Suprapubic skin (tissue), 4 donors: Measurements from ENCODE around the gene UNC45B.

Experiments used
- EP300 ChIP-seq: sonication (generic); formaldehyde crosslinking; IDR thresholded peaks from one replicate; pipeline ENCODE4 v1.6.1; 2017; ENCODE audit warnings: antibody characterized with exemption
- POLR2A ChIP-seq, 2 donors: fragments of 450-650 bp; IDR thresholded peaks; one replicate each; pipeline ENCODE4 v1.6.1; 2017; ENCODE audit warnings: antibody characterized with exemption in 2 of 2, mild to moderate bottlenecking in 2 of 2, moderate library complexity in 2 of 2
- POLR2AphosphoS5 ChIP-seq, 3 donors: sonication (generic); formaldehyde crosslinking; IDR thresholded peaks; one replicate each; pipeline ENCODE4 v1.6.1; 2017; ENCODE audit warnings: antibody characterized with exemption in 3 of 3
- TF ChIP-seq, protein P1 (sequence below), 2 donors: fragments of 200-600 bp in 1 of 2; fragments of 450-650 bp in 1 of 2; sonication (generic) in 1 of 2; IDR thresholded peaks; one replicate each; pipeline ENCODE4 v1.5.1; 2016 to 2019; ENCODE audit warnings: antibody characterized with exemption in 2 of 2, mild to moderate bottlenecking in 1 of 2, moderate library complexity in 1 of 2

DNA sequence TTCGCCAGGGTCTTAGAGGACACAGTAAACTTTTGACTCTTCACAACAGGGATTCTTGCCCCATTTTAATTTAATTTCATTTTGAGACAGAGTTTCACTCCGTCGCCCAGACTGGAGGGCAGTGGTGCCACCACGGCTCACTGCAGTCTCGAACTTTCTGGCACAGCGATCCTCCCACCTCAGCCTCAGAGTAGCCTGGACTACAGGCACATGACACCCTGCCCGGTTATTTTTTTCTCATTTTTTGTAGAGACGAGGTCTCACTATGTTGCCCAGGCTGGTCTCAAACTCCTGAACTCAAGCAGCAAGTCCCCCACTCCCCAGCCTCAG lies 5.2 kb upstream of the UNC45B start:
- TF ChIP-seq, protein P1, sequence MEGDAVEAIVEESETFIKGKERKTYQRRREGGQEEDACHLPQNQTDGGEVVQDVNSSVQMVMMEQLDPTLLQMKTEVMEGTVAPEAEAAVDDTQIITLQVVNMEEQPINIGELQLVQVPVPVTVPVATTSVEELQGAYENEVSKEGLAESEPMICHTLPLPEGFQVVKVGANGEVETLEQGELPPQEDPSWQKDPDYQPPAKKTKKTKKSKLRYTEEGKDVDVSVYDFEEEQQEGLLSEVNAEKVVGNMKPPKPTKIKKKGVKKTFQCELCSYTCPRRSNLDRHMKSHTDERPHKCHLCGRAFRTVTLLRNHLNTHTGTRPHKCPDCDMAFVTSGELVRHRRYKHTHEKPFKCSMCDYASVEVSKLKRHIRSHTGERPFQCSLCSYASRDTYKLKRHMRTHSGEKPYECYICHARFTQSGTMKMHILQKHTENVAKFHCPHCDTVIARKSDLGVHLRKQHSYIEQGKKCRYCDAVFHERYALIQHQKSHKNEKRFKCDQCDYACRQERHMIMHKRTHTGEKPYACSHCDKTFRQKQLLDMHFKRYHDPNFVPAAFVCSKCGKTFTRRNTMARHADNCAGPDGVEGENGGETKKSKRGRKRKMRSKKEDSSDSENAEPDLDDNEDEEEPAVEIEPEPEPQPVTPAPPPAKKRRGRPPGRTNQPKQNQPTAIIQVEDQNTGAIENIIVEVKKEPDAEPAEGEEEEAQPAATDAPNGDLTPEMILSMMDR (IDR thresholded peaks at IDR 0.05) = no peak
- no peak for TF ChIP-seq EP300
- no peak for TF ChIP-seq POLR2AphosphoS5 (IDR thresholded peaks at IDR 0.05)
- no peak for TF ChIP-seq POLR2A (IDR thresholded peaks at IDR 0.05)
